ENCODE results near the gene ZFR.
"Not testable (repeated sequence)": the region's sequence is repeated elsewhere in the genome, so short reads cannot be mapped to it uniquely, and the experiment has no call there.

Gene ZFR

DNA sequence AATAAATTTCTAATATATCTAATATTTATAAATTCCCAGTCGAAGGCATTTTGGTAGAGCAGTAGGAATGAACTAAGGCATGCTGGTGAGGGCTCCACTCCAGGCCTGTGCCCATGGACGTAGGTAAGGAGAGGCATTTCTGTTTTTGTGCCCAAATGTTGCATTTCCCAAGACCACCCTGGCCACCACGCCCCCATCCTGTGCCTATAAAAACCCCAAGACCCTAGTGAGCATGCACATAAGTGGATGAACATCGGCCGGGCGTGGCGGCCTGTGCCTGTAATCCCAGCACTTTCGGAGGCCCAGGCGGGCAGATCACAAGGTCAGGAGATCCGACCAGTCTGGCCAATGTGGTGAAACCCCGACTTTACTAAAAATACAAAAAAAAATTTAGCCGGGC is 121.7 kb downstream of the ZFR start:
- Histone ChIP-seq H2AFZ (ENCODE audit: insufficient read depth, low read length, poor library complexity) (no peak overlapping the region), H4K91ac (ENCODE audit: low read depth, low read length) (no peak overlapping the region), H3K79me1 (ENCODE audit: low read length) (no peaks in the 10 kb centered on the region), H3K4me3 (ENCODE audit: low read depth, low read length) (no peak overlapping the region), H3K14ac (ENCODE audit: low read length) (no peak overlapping the region), H3K9ac (ENCODE audit: low read length) (no peak overlapping the region), H3K36me3 (ENCODE audit: control insufficient read depth in 1 of 2, insufficient read depth in 2 of 2, low read length in 2 of 2) (no peaks in the 10 kb centered on the region), H3K23ac (ENCODE audit: low read length) (no peak overlapping the region), H2BK120ac (ENCODE audit: insufficient read depth, low read length, poor library complexity) (no peak overlapping the region), H2BK12ac (ENCODE audit: low read length) (no peak overlapping the region), H3K18ac (ENCODE audit: low read length) (no peak overlapping the region), H3K4ac (ENCODE audit: low read depth, low read length) (no peak overlapping the region), H4K12ac (ENCODE audit: low read depth, low read length) (no peak overlapping the region), H3K4me1 (ENCODE audit: control insufficient read depth in 1 of 2, insufficient read depth in 2 of 2, low read length in 2 of 2) (no peaks in the 10 kb centered on the region), H4K8ac (ENCODE audit: low read depth, low read length) (no peak overlapping the region), H2AK5ac (ENCODE audit: low read length) (no peak overlapping the region), H3K27me3 (ENCODE audit: insufficient read depth, low read length) (no peaks in the 10 kb centered on the region), H2BK5ac (ENCODE audit: low read depth, low read length, poor library complexity) (no peak overlapping the region), H3K9me3 (ENCODE audit: insufficient read depth, low read depth, low read length) (peaks cover 9% of the 10 kb centered on the region), H3K4me2 (ENCODE audit: low read length) (no peak overlapping the region), H3K27ac (ENCODE audit: low read depth, low read length) (no peak overlapping the region), H3K79me2 (ENCODE audit: control insufficient read depth, insufficient read depth, low read length, poor library complexity) (no peaks in the 10 kb centered on the region)
- no peak for DNase-seq
- WGBS (ENCODE audit: extremely low coverage, insufficient coverage, insufficient read length) = no CpG with 5 or more reads among the region's 12 CpGs

DNA sequence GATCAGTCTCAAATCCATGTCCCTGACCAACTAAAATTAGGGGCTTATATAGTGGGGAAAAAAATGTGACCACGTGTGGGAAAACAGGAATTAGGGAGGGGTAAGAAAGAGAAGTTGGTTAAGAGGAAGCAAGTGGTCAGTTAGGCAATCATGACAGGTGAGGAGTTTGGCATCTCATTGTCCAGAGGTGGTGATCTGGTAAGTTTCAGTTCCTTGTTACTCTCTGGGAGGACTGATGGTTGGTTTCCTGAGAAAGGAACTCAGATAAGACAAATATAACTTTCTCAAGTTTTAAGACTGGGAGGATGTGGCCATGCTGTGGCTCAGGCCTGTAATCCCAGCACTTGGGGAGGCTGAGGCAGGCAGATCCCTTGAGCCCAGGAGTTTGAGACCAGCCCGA is 122.8 kb downstream of the ZFR start:
- H2BK120ac ChIP-seq (ENCODE audit: insufficient read depth, low read length, poor library complexity); H2BK12ac ChIP-seq (ENCODE audit: low read length); DNase-seq; H4K91ac ChIP-seq (ENCODE audit: low read depth, low read length); H3K4me3 ChIP-seq (ENCODE audit: low read depth, low read length); H3K23ac ChIP-seq (ENCODE audit: low read length); H3K9ac ChIP-seq (ENCODE audit: low read length); H2AFZ ChIP-seq (ENCODE audit: insufficient read depth, low read length, poor library complexity); H3K4me2 ChIP-seq (ENCODE audit: low read length); H3K27me3 ChIP-seq (ENCODE audit: insufficient read depth, low read length); H3K4me1 ChIP-seq (ENCODE audit: control insufficient read depth in 1 of 2, insufficient read depth in 2 of 2, low read length in 2 of 2); H3K4ac ChIP-seq (ENCODE audit: low read depth, low read length); H4K12ac ChIP-seq (ENCODE audit: low read depth, low read length); H3K27ac ChIP-seq (ENCODE audit: low read depth, low read length); H3K18ac ChIP-seq (ENCODE audit: low read length); H2AK5ac ChIP-seq (ENCODE audit: low read length); H3K79me2 ChIP-seq (ENCODE audit: control insufficient read depth, insufficient read depth, low read length, poor library complexity); H3K14ac ChIP-seq (ENCODE audit: low read length); H3K79me1 ChIP-seq (ENCODE audit: low read length); H3K36me3 ChIP-seq (ENCODE audit: control insufficient read depth in 1 of 2, insufficient read depth in 2 of 2, low read length in 2 of 2); H4K8ac ChIP-seq (ENCODE audit: low read depth, low read length); H3K9me3 ChIP-seq (ENCODE audit: insufficient read depth, low read depth, low read length); H2BK5ac ChIP-seq (ENCODE audit: low read depth, low read length, poor library complexity): not testable (repeated sequence)
- no CpG with 5 or more reads among the region's 2 CpGs for WGBS (ENCODE audit: extremely low coverage, insufficient coverage, insufficient read length)

DNA sequence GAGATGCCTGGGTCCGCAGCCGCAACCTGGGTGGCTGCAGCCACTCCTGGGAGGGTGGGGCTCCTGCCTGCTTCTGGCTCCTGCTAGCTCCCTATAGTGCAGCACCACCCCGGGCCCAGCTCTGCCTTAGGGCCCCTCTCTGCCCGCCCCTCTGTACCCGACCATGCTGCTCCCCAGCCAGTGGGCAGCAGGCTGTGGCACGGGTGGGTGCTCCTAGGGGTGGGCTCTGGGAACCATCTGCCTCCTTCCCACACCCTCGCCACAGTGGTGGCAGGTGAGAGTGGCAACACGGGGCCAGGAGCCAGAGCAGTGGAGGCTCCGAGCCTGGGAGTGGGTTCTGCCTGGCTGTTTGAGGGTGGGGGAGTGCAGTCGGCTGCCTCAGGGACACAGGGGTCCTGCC is 124.0 kb downstream of the ZFR start:
- Histone ChIP-seq H3K4me2 (ENCODE audit: low read length) (no peak overlapping the region), H3K27ac (ENCODE audit: low read depth, low read length) (no peak overlapping the region), H3K14ac (ENCODE audit: low read length) (no peak overlapping the region), H3K9ac (ENCODE audit: low read length) (no peak overlapping the region), H3K23ac (ENCODE audit: low read length) (no peak overlapping the region), H3K79me2 (ENCODE audit: control insufficient read depth, insufficient read depth, low read length, poor library complexity) (no peaks in the 10 kb centered on the region), H3K27me3 (ENCODE audit: insufficient read depth, low read length) (no peaks in the 10 kb centered on the region), H3K4me3 (ENCODE audit: low read depth, low read length) (peak overlapping the region; percentile 1), H4K8ac (ENCODE audit: low read depth, low read length) (no peak overlapping the region), H2BK5ac (ENCODE audit: low read depth, low read length, poor library complexity) (no peak overlapping the region), H3K79me1 (ENCODE audit: low read length) (no peaks in the 10 kb centered on the region), H4K91ac (ENCODE audit: low read depth, low read length) (no peak overlapping the region), H2BK12ac (ENCODE audit: low read length) (no peak overlapping the region), H3K4ac (ENCODE audit: low read depth, low read length) (no peak overlapping the region), H2AK5ac (ENCODE audit: low read length) (no peak overlapping the region), H3K36me3 (ENCODE audit: control insufficient read depth in 1 of 2, insufficient read depth in 2 of 2, low read length in 2 of 2) (no peaks in the 10 kb centered on the region), H3K18ac (ENCODE audit: low read length) (no peak overlapping the region), H2AFZ (ENCODE audit: insufficient read depth, low read length, poor library complexity) (no peak overlapping the region), H3K9me3 (ENCODE audit: insufficient read depth, low read depth, low read length) (peaks cover 9% of the 10 kb centered on the region), H3K4me1 (ENCODE audit: control insufficient read depth in 1 of 2, insufficient read depth in 2 of 2, low read length in 2 of 2) (no peaks in the 10 kb centered on the region), H2BK120ac (ENCODE audit: insufficient read depth, low read length, poor library complexity) (no peak overlapping the region), H4K12ac (ENCODE audit: low read depth, low read length) (no peak overlapping the region)
- WGBS (ENCODE audit: extremely low coverage, insufficient coverage, insufficient read length) = no CpG with 5 or more reads among the region's 10 CpGs
- no peak for DNase-seq

DNA sequence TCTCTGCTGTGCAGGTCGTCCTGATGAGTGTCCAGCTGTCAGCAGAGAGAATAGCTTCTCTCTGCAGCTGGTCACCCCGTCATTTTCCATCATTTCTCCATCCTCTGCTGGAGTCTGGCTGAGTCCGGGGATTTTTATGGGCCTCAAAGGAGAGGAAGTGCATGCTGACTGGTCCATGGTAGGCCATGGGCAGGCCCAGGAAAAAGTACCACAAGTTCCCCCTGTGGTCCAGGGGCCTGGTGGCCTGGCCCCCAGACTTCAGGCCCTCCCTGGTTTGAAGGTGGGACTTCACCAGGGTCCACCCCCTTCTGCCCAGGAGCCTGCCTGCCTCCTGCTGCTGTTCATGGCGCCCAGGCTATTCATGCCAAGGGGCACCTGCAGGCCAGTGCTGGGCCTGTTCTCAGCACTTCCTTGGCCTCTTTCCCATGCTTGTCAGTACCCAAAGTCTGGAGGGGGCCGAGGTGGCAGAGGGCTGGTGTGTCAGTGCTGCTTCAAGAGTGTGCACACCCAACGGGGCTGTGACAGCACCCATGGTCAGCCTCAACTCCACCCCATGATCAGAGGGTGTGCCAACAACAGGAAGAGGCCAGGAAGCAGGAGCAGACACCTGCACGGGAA is 124.5 kb downstream of the ZFR start:
- H2AK5ac ChIP-seq (ENCODE audit: low read length) = no peak overlapping the region
- no peak overlapping the region for H4K12ac ChIP-seq (ENCODE audit: low read depth, low read length)
- H3K18ac ChIP-seq (ENCODE audit: low read length) = no peak overlapping the region
- no peaks in the 10 kb centered on the region for H3K4me1 ChIP-seq (ENCODE audit: control insufficient read depth in 1 of 2, insufficient read depth in 2 of 2, low read length in 2 of 2)
- H3K79me1 ChIP-seq (ENCODE audit: low read length) = no peaks in the 10 kb centered on the region
- H3K14ac ChIP-seq (ENCODE audit: low read length) = no peak overlapping the region
- no peak for DNase-seq
- no peak overlapping the region for H4K91ac ChIP-seq (ENCODE audit: low read depth, low read length)
- no peak overlapping the region for H3K4me3 ChIP-seq (ENCODE audit: low read depth, low read length)
- no peak overlapping the region for H2BK120ac ChIP-seq (ENCODE audit: insufficient read depth, low read length, poor library complexity)
- H3K23ac ChIP-seq (ENCODE audit: low read length) = no peak overlapping the region
- no peak overlapping the region for H2AFZ ChIP-seq (ENCODE audit: insufficient read depth, low read length, poor library complexity)
- no CpG with 5 or more reads among the region's 7 CpGs for WGBS (ENCODE audit: extremely low coverage, insufficient coverage, insufficient read length)
- no peak overlapping the region for H3K27ac ChIP-seq (ENCODE audit: low read depth, low read length)
- no peak overlapping the region for H2BK5ac ChIP-seq (ENCODE audit: low read depth, low read length, poor library complexity)
- H3K36me3 ChIP-seq (ENCODE audit: control insufficient read depth in 1 of 2, insufficient read depth in 2 of 2, low read length in 2 of 2) = no peaks in the 10 kb centered on the region
- H3K4ac ChIP-seq (ENCODE audit: low read depth, low read length) = no peak overlapping the region
- H3K79me2 ChIP-seq (ENCODE audit: control insufficient read depth, insufficient read depth, low read length, poor library complexity) = no peaks in the 10 kb centered on the region
- no peak overlapping the region for H4K8ac ChIP-seq (ENCODE audit: low read depth, low read length)
- peaks cover 9% of the 10 kb centered on the region for H3K9me3 ChIP-seq (ENCODE audit: insufficient read depth, low read depth, low read length)
- H3K4me2 ChIP-seq (ENCODE audit: low read length) = no peak overlapping the region
- no peak overlapping the region for H2BK12ac ChIP-seq (ENCODE audit: low read length)
- H3K27me3 ChIP-seq (ENCODE audit: insufficient read depth, low read length) = no peaks in the 10 kb centered on the region
- no peak overlapping the region for H3K9ac ChIP-seq (ENCODE audit: low read length)
